Measurements from ENCODE around the gene GDI1.

DNA sequence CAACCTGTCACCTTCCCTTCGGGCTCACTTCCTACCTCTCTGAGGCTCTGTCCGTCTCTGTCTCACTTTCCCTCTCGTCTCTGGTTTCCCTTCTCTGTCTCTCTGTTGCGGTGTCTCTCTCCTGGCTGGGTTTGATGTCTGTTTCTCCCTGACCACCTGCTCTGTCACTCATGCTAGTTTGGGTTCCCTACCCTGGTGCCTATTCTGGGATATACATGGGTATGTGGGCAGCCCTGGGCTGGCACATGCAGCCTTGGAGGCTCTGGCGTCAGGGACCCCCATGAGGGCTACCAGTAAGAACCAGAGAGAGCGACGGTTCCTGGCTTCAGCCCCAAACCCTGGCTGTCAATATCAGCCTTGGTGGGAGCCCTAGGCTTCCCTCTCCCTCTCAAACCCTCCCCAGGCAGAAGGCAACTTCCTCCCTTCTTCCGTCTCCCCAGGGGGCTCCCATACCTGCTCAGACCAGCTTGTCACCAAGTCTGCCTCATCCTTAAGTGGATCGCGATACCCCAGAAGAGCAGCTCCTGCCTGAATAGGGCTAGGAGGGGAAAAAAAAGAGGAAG, 28.2 kb upstream of the GDI1 start:
- TF ChIP-seq EP300 (IDR thresholded peaks at IDR 0.05), result no peak
- TF ChIP-seq, protein P1, sequence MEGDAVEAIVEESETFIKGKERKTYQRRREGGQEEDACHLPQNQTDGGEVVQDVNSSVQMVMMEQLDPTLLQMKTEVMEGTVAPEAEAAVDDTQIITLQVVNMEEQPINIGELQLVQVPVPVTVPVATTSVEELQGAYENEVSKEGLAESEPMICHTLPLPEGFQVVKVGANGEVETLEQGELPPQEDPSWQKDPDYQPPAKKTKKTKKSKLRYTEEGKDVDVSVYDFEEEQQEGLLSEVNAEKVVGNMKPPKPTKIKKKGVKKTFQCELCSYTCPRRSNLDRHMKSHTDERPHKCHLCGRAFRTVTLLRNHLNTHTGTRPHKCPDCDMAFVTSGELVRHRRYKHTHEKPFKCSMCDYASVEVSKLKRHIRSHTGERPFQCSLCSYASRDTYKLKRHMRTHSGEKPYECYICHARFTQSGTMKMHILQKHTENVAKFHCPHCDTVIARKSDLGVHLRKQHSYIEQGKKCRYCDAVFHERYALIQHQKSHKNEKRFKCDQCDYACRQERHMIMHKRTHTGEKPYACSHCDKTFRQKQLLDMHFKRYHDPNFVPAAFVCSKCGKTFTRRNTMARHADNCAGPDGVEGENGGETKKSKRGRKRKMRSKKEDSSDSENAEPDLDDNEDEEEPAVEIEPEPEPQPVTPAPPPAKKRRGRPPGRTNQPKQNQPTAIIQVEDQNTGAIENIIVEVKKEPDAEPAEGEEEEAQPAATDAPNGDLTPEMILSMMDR (IDR thresholded peaks at IDR 0.05), result no peak
